Endothelial cell of umbilical vein (primary cell): ENCODE data around the gene TENM4. TPM values are rescaled to one million over a fixed set of nuclear protein-coding genes. Genes with fewer than 3 reads are reported as not detected.

Source experiments
- BruUV-seq: library from RNA; stranded (reverse); fragments of 400-500 nt; replicated peaks from 2 replicates; lab custom pipeline; 2021; lab: Mats Ljungman, UMichigan
- CTCF ChIA-PET: fragments of 300-600, 350-600 bp; sonication (Branson Sonifier 250); formaldehyde crosslinking; loops from one replicate; lab custom pipeline; 2021; ENCODE audit warnings: antibody characterized with exemption, inconsistent platforms; lab: Charles Lee
- POLR2A ChIA-PET: fragments of 300-600, 350-600 bp; sonication (Branson Sonifier 250); formaldehyde crosslinking; loops from one replicate; lab custom pipeline; 2021; ENCODE audit warnings: antibody characterized with exemption, inconsistent platforms; lab: Charles Lee
- DNase-seq: peaks from one replicate; pipeline ENCODE4 v3.0.0-alpha.2; 2011; ENCODE audit warnings: low read depth, low spot score
- FAIRE-seq: peaks from 2 replicates; lab custom pipeline; 2011; peaks lifted over from hg19 to GRCh38; lab: Jason Lieb, UNC
- H2AFZ ChIP-seq: 2 replicates; pipeline ENCODE4 v1.6.0; 2012; ENCODE audit warnings: low read depth, low read length, control low read depth, inconsistent platforms
- H3K27ac ChIP-seq: 2 replicates; pipeline ENCODE4 v1.5.1; 2011; ENCODE audit warnings: low read depth, mild to moderate bottlenecking, control low read depth, low read length, moderate library complexity; ENCODE audit not compliant: insufficient read depth
- H3K27me3 ChIP-seq, 2 experiments: 2 replicates each; pipeline versions ENCODE4 v1.6.0 to v1.6.1; 2011; ENCODE audit warnings: low read length in 2 of 2, mixed read lengths in 1 of 2; ENCODE audit not compliant: control insufficient read depth in 2 of 2, insufficient read depth in 2 of 2
- H3K36me3 ChIP-seq, 2 experiments: 2 replicates in 1 of 2; 3 replicates in 1 of 2; pipeline ENCODE4 v1.5.1; 2011; ENCODE audit warnings: low read length in 2 of 2, mild to moderate bottlenecking in 1 of 2, moderate library complexity in 1 of 2; ENCODE audit not compliant: control insufficient read depth in 2 of 2, insufficient read depth in 2 of 2; ENCODE audit errors: extremely low read depth in 1 of 2
- H3K4me1 ChIP-seq: 3 replicates; pipeline ENCODE4 v1.5.1; 2011; ENCODE audit warnings: mild to moderate bottlenecking, low read length; ENCODE audit not compliant: control insufficient read depth, insufficient read depth; ENCODE audit errors: extremely low read depth
- H3K4me2 ChIP-seq: 2 replicates; pipeline ENCODE4 v1.6.1; 2011; ENCODE audit warnings: low read length, control low read depth, mixed read lengths; ENCODE audit not compliant: insufficient read depth
- H3K4me3 ChIP-seq, 3 experiments: fragments of 200-600 bp in 1 of 3; sonication (generic), shearing (Covaris generic) in 1 of 3; replicated peaks in 1 of 3; 2 replicates each; pipeline ENCODE4 v1.5.1; 2011 to 2016; ENCODE audit warnings: control low read depth in 3 of 3, low read length in 3 of 3, mild to moderate bottlenecking in 2 of 3, inconsistent platforms in 1 of 3, low read depth in 1 of 3, moderate library complexity in 1 of 3; ENCODE audit not compliant: insufficient read depth in 1 of 3
- H3K79me2 ChIP-seq: 2 replicates; pipeline ENCODE4 v1.6.0; 2012; ENCODE audit warnings: low read length, inconsistent platforms; ENCODE audit not compliant: control insufficient read depth, insufficient read depth
- H3K9ac ChIP-seq: replicated peaks from 2 replicates; pipeline ENCODE3; 2011; ENCODE audit warnings: low read length, control low read depth; ENCODE audit not compliant: insufficient read depth; ENCODE audit errors: extremely low read depth
- H3K9me1 ChIP-seq: replicated peaks from 3 replicates; pipeline ENCODE4 v1.6.0; 2011; ENCODE audit warnings: mild to moderate bottlenecking, low read length; ENCODE audit not compliant: control insufficient read depth, insufficient read depth; ENCODE audit errors: extremely low read depth
- H3K9me3 ChIP-seq: replicated peaks from 2 replicates; pipeline ENCODE4 v1.5.1; 2012; ENCODE audit warnings: low read length, inconsistent platforms; ENCODE audit not compliant: control insufficient read depth, insufficient read depth
- H4K20me1 ChIP-seq: replicated peaks from 2 replicates; pipeline ENCODE3; 2011; ENCODE audit warnings: mild to moderate bottlenecking, low read length; ENCODE audit not compliant: control insufficient read depth, insufficient read depth; ENCODE audit errors: extremely low read depth
- EZH2 ChIP-seq: IDR thresholded peaks from 2 replicates; pipeline ENCODE4 v1.6.1; 2012; ENCODE audit warnings: borderline replicate concordance, low read depth, mild to moderate bottlenecking, moderate library complexity, low read length, inconsistent platforms; ENCODE audit not compliant: severe bottlenecking
- FOS ChIP-seq: IDR thresholded peaks from 2 replicates; pipeline ENCODE4 v1.6.1; 2011; ENCODE audit warnings: mild to moderate bottlenecking, low read length, moderate library complexity, borderline replicate concordance; ENCODE audit not compliant: insufficient read depth
- GATA2 ChIP-seq: IDR thresholded peaks from 2 replicates; pipeline ENCODE4 v1.7.0; 2011; ENCODE audit warnings: low read depth, mild to moderate bottlenecking, moderate library complexity, mixed read lengths, low read length; ENCODE audit not compliant: insufficient read length, insufficient read depth
- JUN ChIP-seq: IDR thresholded peaks from 2 replicates; pipeline ENCODE4 v1.6.1; 2011; ENCODE audit warnings: borderline replicate concordance, low read depth; ENCODE audit not compliant: insufficient read length, insufficient read depth
- MYC ChIP-seq: IDR thresholded peaks from one replicate; pipeline ENCODE4 v1.6.1; 2011; ENCODE audit warnings: mild to moderate bottlenecking, low read depth, low read length
- POLR2A ChIP-seq: IDR thresholded peaks from 2 replicates; pipeline ENCODE4 v1.6.1; 2012; ENCODE audit warnings: low read depth, mild to moderate bottlenecking, control low read depth, low read length
- POLR2AphosphoS5 ChIP-seq: IDR thresholded peaks from 2 replicates; pipeline ENCODE4 v1.6.1; 2012; ENCODE audit warnings: low read depth, mild to moderate bottlenecking, control low read depth, low read length, moderate library complexity; ENCODE audit not compliant: insufficient read depth
- dilution Hi-C: fragments of 300-500 bp; cut with MboI; formaldehyde crosslinking; loops from one replicate; pipeline ENCODE4 v1.15.0; 2019; ENCODE audit warnings: low sequenced_read_pairs; ENCODE audit not compliant: extremely low pct_ligation_motif_present
- intact Hi-C: fragments of 100-400 bp; cut with micrococcal nuclease; formaldehyde crosslinking; loops from one replicate; pipeline ENCODE4 v1.10.0; 2022
- polyA plus RNA-seq, 4 experiments: library from polyadenylated mRNA; depleted of rRNA in 3 of 4; stranded (reverse) in 3 of 4; unstranded in 1 of 4; fragments of >200 nt; gene quantifications; 2 replicates each; pipeline versions ENCODE4 v1.2.1 to v1.2.3, GENCODE V29; 2011 to 2012; ENCODE audit warnings: missing spikeins in 1 of 4
- total RNA-seq: library from RNA; stranded (reverse); gene quantifications from 2 replicates; pipeline ENCODE4 v1.2.3, GENCODE V29; 2021
- TF ChIP-seq, protein P1 (sequence below): IDR thresholded peaks from 2 replicates; pipeline ENCODE4 v1.6.1; 2011; ENCODE audit not compliant: insufficient read depth, insufficient read length
- TF ChIP-seq, protein P2 (sequence below), 2 donors: IDR thresholded peaks; 1 replicate in 1 of 2; 2 replicates in 1 of 2; pipeline ENCODE4 v1.5.1; 2011; ENCODE audit warnings: low read length in 2 of 2, mild to moderate bottlenecking in 2 of 2, moderate library complexity in 2 of 2, control low read depth in 1 of 2, inconsistent platforms in 1 of 2, low read depth in 1 of 2; ENCODE audit not compliant: insufficient read depth in 1 of 2; ENCODE audit errors: extremely low read depth in 1 of 2

TENM4 gene
- total and polyA plus RNA-seq, 2 donors (not counting 3 experiments of a cell fraction or from before 2014, with no cell fraction given), result 0.06 to 0.27 TPM

DNA sequence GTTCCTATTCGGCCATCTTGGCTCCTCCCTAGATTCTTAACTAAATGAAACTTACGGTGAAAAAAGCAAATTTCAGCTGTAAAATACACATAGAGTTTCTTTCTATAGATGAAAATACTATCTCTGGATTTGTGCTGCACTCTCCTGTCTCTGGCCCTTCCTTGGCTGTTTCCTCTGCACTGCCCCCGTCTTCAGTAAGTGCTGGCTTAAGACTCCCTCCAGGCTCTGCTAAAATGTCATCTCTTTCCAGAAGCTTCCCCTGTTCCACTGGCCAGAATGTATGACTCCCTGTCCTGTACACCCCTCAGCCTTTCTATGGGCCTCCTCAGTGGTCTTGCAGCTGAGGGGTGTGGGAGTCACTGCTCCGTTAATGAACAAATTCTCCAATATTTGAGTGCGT is 757.1 kb downstream of the TENM4 start:
- H3K9me3 ChIP-seq, result no peaks in the 10 kb centered on the region
- DNase-seq (no peak), FAIRE-seq (no peak)
- TF ChIP-seq, protein P1, sequence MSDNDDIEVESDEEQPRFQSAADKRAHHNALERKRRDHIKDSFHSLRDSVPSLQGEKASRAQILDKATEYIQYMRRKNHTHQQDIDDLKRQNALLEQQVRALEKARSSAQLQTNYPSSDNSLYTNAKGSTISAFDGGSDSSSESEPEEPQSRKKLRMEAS, result no peak
- TF ChIP-seq POLR2AphosphoS5 (no peak), MYC (no peak), FOS (no peak), EZH2 (no peak), JUN (no peak), POLR2A (no peak), GATA2 (no peak)
- TF ChIP-seq, protein P2, sequence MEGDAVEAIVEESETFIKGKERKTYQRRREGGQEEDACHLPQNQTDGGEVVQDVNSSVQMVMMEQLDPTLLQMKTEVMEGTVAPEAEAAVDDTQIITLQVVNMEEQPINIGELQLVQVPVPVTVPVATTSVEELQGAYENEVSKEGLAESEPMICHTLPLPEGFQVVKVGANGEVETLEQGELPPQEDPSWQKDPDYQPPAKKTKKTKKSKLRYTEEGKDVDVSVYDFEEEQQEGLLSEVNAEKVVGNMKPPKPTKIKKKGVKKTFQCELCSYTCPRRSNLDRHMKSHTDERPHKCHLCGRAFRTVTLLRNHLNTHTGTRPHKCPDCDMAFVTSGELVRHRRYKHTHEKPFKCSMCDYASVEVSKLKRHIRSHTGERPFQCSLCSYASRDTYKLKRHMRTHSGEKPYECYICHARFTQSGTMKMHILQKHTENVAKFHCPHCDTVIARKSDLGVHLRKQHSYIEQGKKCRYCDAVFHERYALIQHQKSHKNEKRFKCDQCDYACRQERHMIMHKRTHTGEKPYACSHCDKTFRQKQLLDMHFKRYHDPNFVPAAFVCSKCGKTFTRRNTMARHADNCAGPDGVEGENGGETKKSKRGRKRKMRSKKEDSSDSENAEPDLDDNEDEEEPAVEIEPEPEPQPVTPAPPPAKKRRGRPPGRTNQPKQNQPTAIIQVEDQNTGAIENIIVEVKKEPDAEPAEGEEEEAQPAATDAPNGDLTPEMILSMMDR (IDR thresholded peaks at IDR 0.05; ENCODE audit: extremely low read depth in 1 of 2, insufficient read depth in 1 of 2, low read depth in 1 of 2, low read length in 2 of 2), result no peak
- no peak overlapping the region for H3K27ac ChIP-seq
- H3K4me1 ChIP-seq, result no peaks in the 10 kb centered on the region
- ChIA-PET POLR2A (no interaction called here), CTCF (no interaction called here)
- H3K79me2 ChIP-seq, result no peaks in the 10 kb centered on the region
- BruUV-seq, result no TSS peak
- H3K9me1 ChIP-seq, result no peaks in the 10 kb centered on the region
- no peaks in the 10 kb centered on the region for H3K36me3 ChIP-seq
- H3K4me2 ChIP-seq, result no peak overlapping the region
- no peak overlapping the region for H2AFZ ChIP-seq
- no peaks in the 10 kb centered on the region for H4K20me1 ChIP-seq
- no peak overlapping the region for H3K4me3 ChIP-seq
- no peak overlapping the region for H3K9ac ChIP-seq
- dilution Hi-C loops, result no loop called here
- H3K27me3 ChIP-seq, result no peaks in the 10 kb centered on the region
- intact Hi-C loops, result no loop called here
